ENCODE measurements around the gene KCNK2.

KCNK2 gene

GRCh38 chr1:215243345-215244054, 161.0 kb downstream of the KCNK2 start:
- in situ Hi-C loops (cut with HindIII; ENCODE audit: low sequenced_read_pairs) = no loop called here

GRCh38 chr1:215250913-215251312, 168.4 kb downstream of the KCNK2 start:
- in situ Hi-C loops (cut with HindIII; ENCODE audit: low sequenced_read_pairs) = no loop called here

GRCh38 chr1:215251428-215251827, 168.9 kb downstream of the KCNK2 start:
- in situ Hi-C loops (cut with HindIII; ENCODE audit: low sequenced_read_pairs) = no loop called here

- in situ Hi-C loops (cut with HindIII; ENCODE audit: low sequenced_read_pairs) = no loop called here
Measured at GRCh38 chr1:215252164-215252563, 169.6 kb downstream of the KCNK2 start.

GRCh38 chr1:215256936-215257679, 174.6 kb downstream of the KCNK2 start:
- in situ Hi-C loops (cut with HindIII; ENCODE audit: low sequenced_read_pairs) = no loop called here

GRCh38 chr1:215260711-215261110, 178.2 kb downstream of the KCNK2 start:
- in situ Hi-C loops (cut with HindIII; ENCODE audit: low sequenced_read_pairs) = no loop called here

- in situ Hi-C loops (cut with HindIII; ENCODE audit: low sequenced_read_pairs) = no loop called here
Measured at GRCh38 chr1:215262106-215262505, 179.6 kb downstream of the KCNK2 start.

- in situ Hi-C loops (cut with HindIII; ENCODE audit: low sequenced_read_pairs) = no loop called here
Measured at GRCh38 chr1:215263636-215264035, 181.1 kb downstream of the KCNK2 start.

- in situ Hi-C loops (cut with HindIII; ENCODE audit: low sequenced_read_pairs) = no loop called here
Measured at GRCh38 chr1:215264649-215265048, 182.1 kb downstream of the KCNK2 start.

GRCh38 chr1:215267495-215267894, 185.0 kb downstream of the KCNK2 start:
- in situ Hi-C loops (cut with HindIII; ENCODE audit: low sequenced_read_pairs) = no loop called here

GRCh38 chr1:215269955-215270354, 187.4 kb downstream of the KCNK2 start:
- in situ Hi-C loops (cut with HindIII; ENCODE audit: low sequenced_read_pairs) = no loop called here

- in situ Hi-C loops (cut with HindIII; ENCODE audit: low sequenced_read_pairs) = no loop called here
Measured at GRCh38 chr1:215273838-215274516, 191.4 kb downstream of the KCNK2 start.

GRCh38 chr1:215276582-215276981, 194.0 kb downstream of the KCNK2 start:
- in situ Hi-C loops (cut with HindIII; ENCODE audit: low sequenced_read_pairs) = no loop called here

GRCh38 chr1:215277532-215277931, 195.0 kb downstream of the KCNK2 start:
- in situ Hi-C loops (cut with HindIII; ENCODE audit: low sequenced_read_pairs) = no loop called here

GRCh38 chr1:215279682-215280081, 197.1 kb downstream of the KCNK2 start:
- in situ Hi-C loops (cut with HindIII; ENCODE audit: low sequenced_read_pairs) = loop anchor here (5.0 kb wide), 1 partner anchor 68 kb away; no protein-coding TSS in a partner anchor

GRCh38 chr1:215282557-215282956, 200.0 kb downstream of the KCNK2 start:
- in situ Hi-C loops (cut with HindIII; ENCODE audit: low sequenced_read_pairs) = loop anchor here (5.0 kb wide), 1 partner anchor 65 kb away; no protein-coding TSS in a partner anchor

GRCh38 chr1:215285013-215285800, 202.7 kb downstream of the KCNK2 start:
- in situ Hi-C loops (cut with HindIII; ENCODE audit: low sequenced_read_pairs) = no loop called here

Data from endothelial cell of hepatic sinusoid (primary cell).